GM13977 (cell line): ENCODE data around the gene GALNT7.

Experiments used
- DNase-seq: peaks from one replicate; pipeline ENCODE4 v3.0.0; 2012; ENCODE audit warnings: low spot score
- CTCF ChIP-seq: IDR thresholded peaks from 2 replicates; pipeline ENCODE4 v1.5.1; 2012; ENCODE audit warnings: mild to moderate bottlenecking, control low read depth; ENCODE audit not compliant: insufficient read depth; ENCODE audit errors: extremely low read depth, missing control alignments
- in situ Hi-C: fragments of 300-500 bp; cut with MboI; formaldehyde crosslinking; loops from one replicate; pipeline ENCODE4 v1.12.0; 2022; ENCODE audit warnings: low sequenced_read_pairs, low pct_unique_long_range_greater_than_20kb, mixed read lengths, inconsistent platforms; ENCODE audit not compliant: unreplicated experiment

The GALNT7 gene

DNA sequence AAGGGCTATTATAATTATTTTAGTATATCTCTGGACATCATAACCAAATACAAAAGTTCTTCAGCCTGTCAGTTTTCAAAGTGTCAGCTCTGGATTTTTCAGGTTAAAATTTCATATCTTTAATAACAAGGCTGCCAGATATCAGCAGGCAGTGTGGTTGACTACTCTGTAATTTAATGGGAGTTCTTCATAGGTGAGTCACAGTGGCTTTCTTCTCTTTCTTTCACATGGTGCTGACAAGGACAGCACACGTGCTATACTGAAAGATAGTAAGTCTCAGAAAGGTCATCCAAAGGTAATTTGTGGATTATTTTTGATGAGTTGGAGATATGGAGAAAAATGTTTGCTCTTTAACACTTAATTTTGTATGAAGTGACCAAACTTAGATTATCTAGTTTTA, 43.2 kb downstream of the GALNT7 start:
- no peak for TF ChIP-seq CTCF
- in situ Hi-C loops: no loop called here
- DNase-seq: no peak

DNA sequence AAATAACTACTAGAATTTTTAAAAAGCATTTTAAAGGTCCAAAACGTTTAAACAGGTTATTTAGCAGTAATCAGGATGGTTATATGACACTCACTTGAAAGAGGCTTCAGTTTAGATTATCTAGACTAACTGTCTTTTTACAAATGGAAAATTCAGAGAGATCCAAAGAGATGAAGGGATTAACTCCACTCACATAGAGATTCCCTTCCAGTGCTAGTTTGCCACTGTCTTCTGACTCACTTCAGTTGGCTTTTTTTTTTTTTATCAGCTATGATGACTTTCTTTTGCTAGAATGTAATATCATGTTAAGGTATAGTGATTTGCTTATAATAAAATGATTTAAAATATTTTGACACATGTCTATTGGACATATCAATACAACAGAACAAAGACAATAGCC, 43.8 kb downstream of the GALNT7 start:
- in situ Hi-C loops: no loop called here
- no peak for DNase-seq

DNA sequence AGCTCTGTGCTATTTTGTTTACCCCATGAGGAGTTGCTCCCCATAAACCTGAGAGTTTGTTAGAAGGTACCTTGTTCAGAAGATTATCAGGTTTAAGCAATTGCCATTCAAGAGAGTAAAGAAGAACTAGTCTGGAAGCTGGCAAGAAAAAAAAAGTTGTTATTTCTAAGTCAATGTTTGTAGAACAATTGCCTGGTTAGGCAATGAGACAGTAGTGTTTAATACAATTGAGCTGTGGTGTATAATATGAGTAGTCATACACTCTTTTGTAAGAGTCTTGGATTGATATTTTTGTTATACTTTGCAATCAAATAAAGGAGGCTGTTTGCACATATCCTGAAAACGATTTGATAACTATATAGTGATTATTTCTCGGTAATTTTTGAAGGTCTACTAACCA, 44.7 kb downstream of the GALNT7 start:
- TF ChIP-seq CTCF: no peak
- DNase-seq: no peak
- in situ Hi-C loops: no loop called here

More for the DNA sequence above, 43.8 kb downstream of the GALNT7 start:
- TF ChIP-seq CTCF: no peak

GRCh38 chr4:173214231-173214630, 45.6 kb downstream of the GALNT7 start:
- no peak for TF ChIP-seq CTCF
- in situ Hi-C loops: no loop called here
- no peak for DNase-seq

DNA sequence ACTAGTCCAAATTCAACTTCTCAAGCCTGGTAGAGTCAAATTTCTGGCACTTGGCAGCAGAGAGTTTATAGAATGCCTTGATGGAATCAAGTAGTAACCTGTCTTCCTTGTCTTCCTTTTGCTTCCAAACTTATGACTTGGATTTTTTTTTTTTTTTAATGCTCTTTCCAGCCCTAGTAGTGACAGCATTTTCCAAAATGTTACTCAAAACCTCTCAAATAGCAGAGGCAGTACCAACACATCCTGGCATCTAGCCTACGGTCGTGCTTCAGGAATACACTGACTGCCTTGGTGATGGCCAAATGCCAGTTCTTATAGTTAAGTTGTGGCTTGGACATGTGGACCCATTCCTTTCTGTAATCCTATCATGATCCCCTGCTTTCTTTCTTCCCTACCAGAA, 46.0 kb downstream of the GALNT7 start:
- TF ChIP-seq CTCF: no peak
- DNase-seq: no peak
- in situ Hi-C loops: no loop called here

- DNase-seq: no peak
- no peak for TF ChIP-seq CTCF
- in situ Hi-C loops: no loop called here
Observed at GRCh38 chr4:173217075-173217474, 48.5 kb downstream of the GALNT7 start.

DNA sequence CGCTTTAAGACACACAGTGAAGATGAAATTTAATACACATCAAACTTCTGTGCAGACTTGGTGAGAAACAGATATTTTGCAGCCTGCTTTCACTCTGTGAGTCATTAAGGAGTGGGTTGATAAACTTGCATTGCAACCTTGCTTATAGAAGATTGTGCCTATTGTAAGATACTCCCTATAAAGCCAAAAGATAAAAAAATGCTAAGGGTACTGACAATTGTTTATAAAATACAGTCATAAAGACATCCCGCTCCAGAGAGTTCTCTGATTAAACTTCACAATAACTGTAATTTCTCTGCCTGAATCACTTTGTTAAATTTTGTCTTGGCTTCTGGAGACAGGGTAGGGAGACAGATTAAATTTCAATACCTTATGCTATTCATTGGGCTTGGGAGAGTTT, 49.1 kb downstream of the GALNT7 start:
- TF ChIP-seq CTCF: no peak
- in situ Hi-C loops: no loop called here
- no peak for DNase-seq
